Osteoblast (primary cell): Measurements from ENCODE around the gene MAP3K20. TPM values are rescaled to one million over a fixed set of nuclear protein-coding genes. Genes with fewer than 3 reads are reported as not detected.

ENCODE experiments used
- DNase-seq: peaks from one replicate; pipeline ENCODE4 v3.0.0; 2011; ENCODE audit warnings: low spot score, mixed read lengths; ENCODE audit not compliant: insufficient read length; ENCODE audit errors: missing footprints
- H2AFZ ChIP-seq: 2 replicates; pipeline ENCODE4 v1.6.0; 2011; ENCODE audit warnings: mild to moderate bottlenecking, low read length
- H3K27ac ChIP-seq: 2 replicates; pipeline ENCODE4 v1.5.1; 2011; ENCODE audit warnings: mild to moderate bottlenecking, low read depth, low read length, moderate library complexity
- H3K27me3 ChIP-seq: 2 replicates; pipeline ENCODE4 v1.6.0; 2012; ENCODE audit warnings: mild to moderate bottlenecking, control low read depth, inconsistent platforms, low read length, moderate library complexity; ENCODE audit not compliant: insufficient read depth
- H3K36me3 ChIP-seq: 2 replicates; pipeline ENCODE4 v1.5.1; 2011; ENCODE audit warnings: mild to moderate bottlenecking, low read length, control low read depth, moderate library complexity; ENCODE audit not compliant: insufficient read depth
- H3K4me1 ChIP-seq: 2 replicates; pipeline ENCODE4 v1.5.1; 2011; ENCODE audit warnings: mild to moderate bottlenecking, low read length, control low read depth, moderate library complexity; ENCODE audit not compliant: insufficient read depth
- H3K4me2 ChIP-seq: 2 replicates; pipeline ENCODE4 v1.6.0; 2011; ENCODE audit warnings: mild to moderate bottlenecking, low read length; ENCODE audit not compliant: insufficient read depth
- H3K4me3 ChIP-seq: fragments of 200-600 bp; sonication (generic); 3 replicates; pipeline ENCODE4 v1.5.1; 2012; ENCODE audit warnings: mild to moderate bottlenecking, low read length, inconsistent platforms; ENCODE audit not compliant: insufficient read depth
- H3K79me2 ChIP-seq: 2 replicates; pipeline ENCODE4 v1.6.0; 2012; ENCODE audit warnings: mild to moderate bottlenecking, low read length, control low read depth, inconsistent platforms; ENCODE audit not compliant: insufficient read depth
- H3K9me3 ChIP-seq: 2 replicates; pipeline ENCODE4 v1.5.1; 2011; ENCODE audit warnings: low read depth, low read length, control low read depth
- H4K20me1 ChIP-seq: 2 replicates; pipeline ENCODE4 v1.6.0; 2012; ENCODE audit warnings: mild to moderate bottlenecking, low read length, control low read depth; ENCODE audit not compliant: insufficient read depth
- CTCF ChIP-seq: IDR thresholded peaks from 2 replicates; pipeline ENCODE4 v1.5.1; 2011; ENCODE audit warnings: mild to moderate bottlenecking, low read depth, low read length, moderate library complexity; ENCODE audit errors: extremely low read depth
- total RNA-seq: library from RNA; depleted of rRNA; stranded (reverse); fragments of >200 nt; gene quantifications from 2 replicates; pipeline ENCODE4 v1.2.3, GENCODE V29; 2012

The MAP3K20 gene
- total RNA-seq, 1 donor, result 56.1 TPM

GRCh38 chr2:173216051-173216450 lies 140.4 kb downstream of the MAP3K20 start:
- no peak overlapping the region for H2AFZ ChIP-seq
- no peak for DNase-seq
- TF ChIP-seq CTCF, result no peak
- no peaks in the 10 kb centered on the region for H4K20me1 ChIP-seq
- no peaks in the 10 kb centered on the region for H3K9me3 ChIP-seq
- no peak overlapping the region for H3K4me2 ChIP-seq
- no peaks in the 10 kb centered on the region for H3K27me3 ChIP-seq
- peaks cover 14% of the 10 kb centered on the region for H3K4me1 ChIP-seq
- no peaks in the 10 kb centered on the region for H3K79me2 ChIP-seq
- H3K4me3 ChIP-seq, result no peak overlapping the region
- no peak overlapping the region for H3K27ac ChIP-seq
- peaks cover 10% of the 10 kb centered on the region for H3K36me3 ChIP-seq

- Histone ChIP-seq H3K4me1 (peaks cover 14% of the 10 kb centered on the region), H3K27ac (no peak overlapping the region), H3K4me2 (no peak overlapping the region), H4K20me1 (no peaks in the 10 kb centered on the region), H3K27me3 (no peaks in the 10 kb centered on the region), H3K9me3 (no peaks in the 10 kb centered on the region), H3K36me3 (peaks cover 10% of the 10 kb centered on the region), H3K79me2 (no peaks in the 10 kb centered on the region), H3K4me3 (no peak overlapping the region), H2AFZ (no peak overlapping the region)
- DNase-seq, result no peak
- TF ChIP-seq CTCF, result peak; percentile 18
These were observed 141.0 kb downstream of the MAP3K20 start for GRCh38 chr2:173216668-173217067.

- no peak for DNase-seq
These were observed 141.6 kb downstream of the MAP3K20 start for GRCh38 chr2:173217116-173217840.

More at GRCh38 chr2:173217116-173217840, 141.6 kb downstream of the MAP3K20 start:
- no peak for TF ChIP-seq CTCF
- no peaks in the 10 kb centered on the region for H4K20me1 ChIP-seq
- no peak overlapping the region for H3K4me2 ChIP-seq
- H3K4me3 ChIP-seq, result no peak overlapping the region
- H3K36me3 ChIP-seq, result peaks cover 5% of the 10 kb centered on the region
- H3K27ac ChIP-seq, result no peak overlapping the region
- H2AFZ ChIP-seq, result no peak overlapping the region
- no peaks in the 10 kb centered on the region for H3K79me2 ChIP-seq
- H3K9me3 ChIP-seq, result no peaks in the 10 kb centered on the region
- H3K4me1 ChIP-seq, result peaks cover 14% of the 10 kb centered on the region
- H3K27me3 ChIP-seq, result no peaks in the 10 kb centered on the region
